PC-3 (cell line): ENCODE results near the gene TPK1. TPM values are rescaled to one million over a fixed set of nuclear protein-coding genes. Genes with fewer than 3 reads are reported as not detected.

Source experiments
- ATAC-seq: fragments of 200-7000 bp; cut with Tn5 transposase; 2 replicates; pipeline ENCODE4 v1.9.1; 2020; ENCODE audit warnings: mild to moderate bottlenecking, moderate library complexity
- BruUV-seq: library from RNA; stranded (reverse); fragments of 400-500 nt; replicated peaks from 2 replicates; lab custom pipeline; 2021; lab: Mats Ljungman, UMichigan
- CTCF ChIA-PET: fragments of 300-600 bp; sonication (Branson Sonifier 250); formaldehyde crosslinking; loops from one replicate; lab custom pipeline; 2022; ENCODE audit warnings: antibody characterized with exemption; lab: Charles Lee
- POLR2A ChIA-PET: fragments of 300-600 bp; sonication (Branson Sonifier 250); formaldehyde crosslinking; loops from one replicate; lab custom pipeline; 2022; ENCODE audit warnings: antibody characterized with exemption; ENCODE audit not compliant: unreplicated experiment; lab: Charles Lee
- DNase-seq: peaks from one replicate; pipeline ENCODE4 v3.0.0-alpha.2; 2015
- H2AFZ ChIP-seq: fragments of 300-600 bp; sonication (generic); 2 replicates; pipeline ENCODE4 v1.6.0; 2016; ENCODE audit warnings: antibody characterized with exemption, low read length
- H3F3A ChIP-seq: fragments of 300-600 bp; sonication (generic); one replicate; pipeline ENCODE4 v1.6.0; 2017; ENCODE audit warnings: antibody characterized with exemption, low read length, control low read depth, mild to moderate bottlenecking; ENCODE audit not compliant: unreplicated experiment
- H3K27ac ChIP-seq: fragments of 300-600 bp; sonication (generic); 2 replicates; pipeline ENCODE4 v1.5.1; 2016; ENCODE audit warnings: mild to moderate bottlenecking, low read length
- H3K27me3 ChIP-seq: fragments of 300-600 bp; sonication (generic); 2 replicates; pipeline ENCODE4 v1.6.1; 2016; ENCODE audit warnings: low read length, mixed read lengths
- H3K36me3 ChIP-seq: fragments of 300-600 bp; sonication (generic); 2 replicates; pipeline ENCODE4 v1.6.1; 2016; ENCODE audit warnings: low read depth, mixed run types, low read length, mixed read lengths
- H3K4me1 ChIP-seq: fragments of 300-600 bp; sonication (generic); 2 replicates; pipeline ENCODE4 v1.5.1; 2016; ENCODE audit warnings: low read length; ENCODE audit not compliant: insufficient read depth
- H3K4me2 ChIP-seq: fragments of 300-600 bp; sonication (generic); 2 replicates; pipeline ENCODE4 v1.6.0; 2016; ENCODE audit warnings: low read length
- H3K4me3 ChIP-seq: fragments of 300-600 bp; sonication (generic); 2 replicates; pipeline ENCODE4 v1.5.1; 2016; ENCODE audit warnings: mild to moderate bottlenecking, low read length, mixed read lengths
- H3K79me2 ChIP-seq: fragments of 300-600 bp; sonication (generic); 2 replicates; pipeline ENCODE4 v1.6.1; 2017; ENCODE audit warnings: low read length, mixed read lengths
- H3K9ac ChIP-seq: fragments of 300-600 bp; sonication (generic); 2 replicates; pipeline ENCODE4 v1.6.0; 2016; ENCODE audit warnings: mild to moderate bottlenecking, low read length
- H3K9me2 ChIP-seq: fragments of 300-600 bp; sonication (generic); replicated peaks from 2 replicates; pipeline ENCODE4 v1.6.1; 2016; ENCODE audit warnings: mixed run types, low read length, mixed read lengths
- H3K9me3 ChIP-seq: fragments of 300-600 bp; sonication (generic); 2 replicates; pipeline ENCODE4 v1.6.1; 2016; ENCODE audit warnings: low read length, mixed read lengths
- H4K20me1 ChIP-seq: fragments of 300-600 bp; sonication (generic); 2 replicates; pipeline ENCODE4 v1.6.1; 2016; ENCODE audit warnings: low read length, mixed read lengths
- EZH2 ChIP-seq: fragments of 300-600 bp; sonication (generic); IDR thresholded peaks from one replicate; pipeline ENCODE4 v1.6.1; 2017; ENCODE audit warnings: antibody characterized with exemption, mild to moderate bottlenecking, low read length; ENCODE audit not compliant: unreplicated experiment
- EZH2phosphoT487 ChIP-seq: fragments of 300-600 bp; sonication (generic); IDR thresholded peaks from 2 replicates; pipeline ENCODE4 v1.6.1; 2018; ENCODE audit warnings: mild to moderate bottlenecking, antibody characterized with exemption, low read length, borderline replicate concordance
- intact Hi-C: fragments of 100-400 bp; cut with micrococcal nuclease; formaldehyde crosslinking; loops from 2 replicates; pipeline ENCODE4 v1.9.0; 2023
- total RNA-seq: library from RNA; depleted of rRNA; stranded (reverse); fragments of >200 nt; gene quantifications from 2 replicates; pipeline ENCODE4 v1.2.3, GENCODE V29; 2014
- TF ChIP-seq, protein P1 (sequence below): fragments of 300-600 bp; sonication (generic); conservative IDR thresholded peaks from 2 replicates; pipeline ENCODE4 v1.5.1; 2017; ENCODE audit warnings: antibody characterized with exemption, low read depth, mild to moderate bottlenecking, low read length

The TPK1 gene
- total RNA-seq, 1 experiment from 2014 or later, result 4.5 TPM

DNA sequence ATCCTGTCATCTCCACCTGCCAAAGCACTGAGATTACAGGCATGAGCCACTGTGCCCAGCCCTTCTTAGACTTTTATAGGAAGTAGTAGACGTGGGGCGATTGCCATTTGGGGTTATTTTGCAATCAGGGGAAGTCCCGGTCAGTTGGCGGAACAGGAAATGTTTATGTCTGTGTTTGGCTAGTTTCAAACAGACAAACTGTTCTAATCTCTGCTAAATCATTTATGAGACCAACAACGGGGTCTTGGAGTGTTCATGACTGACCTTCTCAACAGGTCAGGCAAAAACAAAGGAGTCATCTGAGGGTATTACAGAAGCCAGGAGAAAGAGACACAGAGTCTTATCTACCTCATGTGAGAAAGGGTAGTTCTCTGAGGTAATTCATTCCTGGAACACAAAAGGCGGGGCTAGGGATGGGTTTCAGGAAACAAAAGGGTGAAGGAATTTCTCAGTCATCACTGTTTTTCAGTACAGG is 6.6 kb upstream of the TPK1 start:
- DNase-seq (no peak), ATAC-seq (no peak)
- no peak for TF ChIP-seq EZH2phosphoT487
- TF ChIP-seq, protein P1, sequence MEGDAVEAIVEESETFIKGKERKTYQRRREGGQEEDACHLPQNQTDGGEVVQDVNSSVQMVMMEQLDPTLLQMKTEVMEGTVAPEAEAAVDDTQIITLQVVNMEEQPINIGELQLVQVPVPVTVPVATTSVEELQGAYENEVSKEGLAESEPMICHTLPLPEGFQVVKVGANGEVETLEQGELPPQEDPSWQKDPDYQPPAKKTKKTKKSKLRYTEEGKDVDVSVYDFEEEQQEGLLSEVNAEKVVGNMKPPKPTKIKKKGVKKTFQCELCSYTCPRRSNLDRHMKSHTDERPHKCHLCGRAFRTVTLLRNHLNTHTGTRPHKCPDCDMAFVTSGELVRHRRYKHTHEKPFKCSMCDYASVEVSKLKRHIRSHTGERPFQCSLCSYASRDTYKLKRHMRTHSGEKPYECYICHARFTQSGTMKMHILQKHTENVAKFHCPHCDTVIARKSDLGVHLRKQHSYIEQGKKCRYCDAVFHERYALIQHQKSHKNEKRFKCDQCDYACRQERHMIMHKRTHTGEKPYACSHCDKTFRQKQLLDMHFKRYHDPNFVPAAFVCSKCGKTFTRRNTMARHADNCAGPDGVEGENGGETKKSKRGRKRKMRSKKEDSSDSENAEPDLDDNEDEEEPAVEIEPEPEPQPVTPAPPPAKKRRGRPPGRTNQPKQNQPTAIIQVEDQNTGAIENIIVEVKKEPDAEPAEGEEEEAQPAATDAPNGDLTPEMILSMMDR, result no peak
- TF ChIP-seq EZH2, result no peak
- Histone ChIP-seq H3K4me3 (no peak overlapping the region), H3K79me2 (no peaks in the 10 kb centered on the region), H3K27me3 (peaks cover 11% of the 10 kb centered on the region; the same call in 1 of the 2 replicates), H3K9me3 (no peaks in the 10 kb centered on the region), H4K20me1 (no peaks in the 10 kb centered on the region), H3K4me2 (no peak overlapping the region), H3K27ac (no peak overlapping the region), H2AFZ (no peak overlapping the region), H3K9ac (no peak overlapping the region), H3K36me3 (no peaks in the 10 kb centered on the region), H3F3A (no peaks in the 10 kb centered on the region), H3K9me2 (no peaks in the 10 kb centered on the region), H3K4me1 (no peaks in the 10 kb centered on the region)
- BruUV-seq, result no TSS peak
- intact Hi-C loops, result no loop called here
- POLR2A ChIA-PET, result no interaction called here
- CTCF ChIA-PET, result no interaction called here

DNA sequence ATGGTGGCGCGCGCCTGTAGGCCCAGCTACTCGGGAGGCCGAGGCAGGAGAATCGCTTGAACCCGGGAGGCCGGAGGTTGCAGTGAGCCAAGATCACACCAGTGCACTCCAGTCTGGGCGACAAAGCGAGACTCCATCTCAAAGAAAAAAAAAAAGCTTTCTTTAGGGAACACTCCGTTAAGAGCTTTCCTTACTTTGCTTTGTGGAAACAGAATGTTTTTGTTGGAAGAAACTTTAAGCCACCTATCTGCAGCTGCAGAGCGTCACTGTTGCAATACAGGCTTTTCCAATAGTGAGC is 641 bp upstream of the TPK1 start:
- BruUV-seq, result no TSS peak
- Histone ChIP-seq H2AFZ (peak overlapping the region; percentile 82; the same call in 1 of the 2 replicates), H3K36me3 (no peaks in the 10 kb centered on the region), H3F3A (no peaks in the 10 kb centered on the region), H3K27me3 (no peaks in the 10 kb centered on the region), H3K9me3 (no peaks in the 10 kb centered on the region), H3K9ac (peak overlapping the region; percentile 74; the same call in 1 of the 2 replicates), H4K20me1 (no peaks in the 10 kb centered on the region), H3K4me2 (peak overlapping the region; percentile 100), H3K27ac (peak overlapping the region; percentile 70), H3K79me2 (no peaks in the 10 kb centered on the region), H3K9me2 (no peaks in the 10 kb centered on the region), H3K4me3 (peak overlapping the region; percentile 98), H3K4me1 (peaks cover 10% of the 10 kb centered on the region)
- ATAC-seq (no peak), DNase-seq (no peak)
- ChIA-PET POLR2A (no interaction called here), CTCF (interaction anchor here (0.6 kb wide), 1 partner anchor 10 kb away, joined by 3 read pairs; no protein-coding TSS in a partner anchor)
- intact Hi-C loops, result loop anchor here (5.0 kb wide), 1 partner anchor 49 kb away; no protein-coding TSS in a partner anchor
- TF ChIP-seq EZH2, result no peak
- TF ChIP-seq, protein P1, result no peak
- no peak for TF ChIP-seq EZH2phosphoT487

DNA sequence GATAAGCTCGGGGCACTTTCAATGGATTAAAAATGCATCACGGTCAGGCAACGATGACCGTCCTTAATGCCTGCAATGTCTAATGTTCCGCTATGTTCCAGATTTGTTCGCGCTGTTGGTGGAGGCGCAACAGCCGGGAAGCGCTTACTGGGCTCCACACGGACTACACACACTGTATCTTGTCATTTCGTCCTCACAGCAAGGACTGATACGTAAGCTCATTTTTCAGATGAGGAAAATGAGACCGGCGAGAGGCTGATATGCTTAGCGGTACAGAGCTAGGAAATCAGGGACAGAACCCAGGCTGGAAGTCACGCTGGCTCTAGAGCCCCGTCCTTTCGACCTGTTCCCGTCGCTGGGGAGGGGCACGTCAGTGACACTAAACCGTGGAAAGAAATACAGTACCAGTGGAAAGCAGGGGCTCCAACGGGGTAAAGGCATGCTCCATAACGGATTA is 670 bp downstream of the TPK1 start:
- H3K79me2 ChIP-seq, result no peaks in the 10 kb centered on the region
- peak overlapping the region; percentile 98 for H3K4me3 ChIP-seq
- POLR2A ChIA-PET, result interaction anchor here (0.6 kb wide), 1 partner anchor 790 kb away, joined by 4 read pairs; no protein-coding TSS in a partner anchor
- ATAC-seq (peak; percentile 47), DNase-seq (peak; percentile 30)
- no peaks in the 10 kb centered on the region for H3K9me2 ChIP-seq
- CTCF ChIA-PET, result interaction anchor here (0.6 to 1.1 kb wide), 2 partner anchors 97 to 317 kb away, joined by 3 to 7 read pairs; no protein-coding TSS in a partner anchor
- TSS peak; percentile 79 for BruUV-seq
- TF ChIP-seq EZH2 (no peak), EZH2phosphoT487 (no peak)
- TF ChIP-seq, protein P1, result no peak
- no peaks in the 10 kb centered on the region for H3K9me3 ChIP-seq
- H3K36me3 ChIP-seq, result no peaks in the 10 kb centered on the region
- peak overlapping the region; percentile 82 for H2AFZ ChIP-seq
- H4K20me1 ChIP-seq, result no peaks in the 10 kb centered on the region
- intact Hi-C loops, result loop anchor here (2.0 to 5.0 kb wide), 2 partner anchors 48 to 96 kb away; no protein-coding TSS in a partner anchor
- H3K27ac ChIP-seq, result 0 out of 2 replicates have a peak overlapping the region, but pooled peaks have one; percentile 26
- no peaks in the 10 kb centered on the region for H3K27me3 ChIP-seq
- H3K4me2 ChIP-seq, result peak overlapping the region; percentile 100
- H3K9ac ChIP-seq, result peak overlapping the region; percentile 74
- H3F3A ChIP-seq, result no peaks in the 10 kb centered on the region
- peaks cover 10% of the 10 kb centered on the region for H3K4me1 ChIP-seq
